GM23338 (cell line): Measurements from ENCODE around the gene JAZF1. TPM values are rescaled to one million over a fixed set of nuclear protein-coding genes. Genes with fewer than 3 reads are reported as not detected.

Experiments
- ATAC-seq: fragments of 200-7000 bp; cut with Tn5 transposase; 3 replicates; pipeline ENCODE4 v1.9.1; 2020
- DNase-seq: peaks from one replicate; pipeline ENCODE4 v3.0.0-alpha.2; 2015; ENCODE audit warnings: low spot score
- H2AFZ ChIP-seq: fragments of 200-600 bp; sonication (generic); 2 replicates; pipeline ENCODE4 v1.8.0; 2016; ENCODE audit warnings: antibody characterized with exemption, mild to moderate bottlenecking, moderate library complexity
- H3F3A ChIP-seq: fragments of 200-600 bp; sonication (generic); replicated peaks from 2 replicates; pipeline ENCODE4 v1.8.0; 2017; ENCODE audit warnings: antibody characterized with exemption, mixed run types, low read depth
- H3K27ac ChIP-seq: fragments of 200-600 bp; sonication (generic); 2 replicates; pipeline ENCODE4 v1.6.1; 2016; ENCODE audit warnings: low read depth
- H3K27me3 ChIP-seq: fragments of 200-600 bp; sonication (generic); 2 replicates; pipeline ENCODE4 v1.8.0; 2016; ENCODE audit warnings: mild to moderate bottlenecking, mixed run types, moderate library complexity; ENCODE audit not compliant: insufficient read depth
- H3K36me3 ChIP-seq: fragments of 200-600 bp; sonication (generic); 2 replicates; pipeline ENCODE4 v1.8.0; 2016; ENCODE audit warnings: mild to moderate bottlenecking; ENCODE audit not compliant: insufficient read depth
- H3K4me1 ChIP-seq: fragments of 200-600 bp; sonication (generic); 2 replicates; pipeline ENCODE4 v1.8.0; 2016; ENCODE audit warnings: mild to moderate bottlenecking, moderate library complexity; ENCODE audit not compliant: insufficient read depth
- H3K4me2 ChIP-seq: fragments of 200-600 bp; sonication (generic); 2 replicates; pipeline ENCODE4 v1.7.1; 2017; ENCODE audit warnings: mixed run types
- H3K4me3 ChIP-seq: fragments of 200-600 bp; sonication (generic); 2 replicates; pipeline ENCODE4 v1.6.1; 2016; ENCODE audit warnings: mixed run types
- H3K79me2 ChIP-seq: fragments of 200-600 bp; sonication (generic); replicated peaks from 2 replicates; pipeline ENCODE4 v1.8.0; 2017; ENCODE audit warnings: mild to moderate bottlenecking; ENCODE audit not compliant: insufficient read depth
- H3K9me2 ChIP-seq: fragments of 200-600 bp; sonication (generic); 2 replicates; pipeline ENCODE4 v1.8.0; 2017; ENCODE audit not compliant: insufficient read depth
- H4K20me1 ChIP-seq: fragments of 200-600 bp; sonication (generic); replicated peaks from 2 replicates; pipeline ENCODE4 v1.8.0; 2017; ENCODE audit warnings: mild to moderate bottlenecking; ENCODE audit not compliant: insufficient read depth
- H3K27ac Mint-ChIP-seq: 2 replicates; pipeline ENCODE4 v1.8.0; 2020; ENCODE audit warnings: inconsistent platforms, mild to moderate bottlenecking, moderate library complexity, mixed read lengths
- H3K27me3 Mint-ChIP-seq: 3 replicates; pipeline ENCODE4 v1.8.0; 2022; ENCODE audit warnings: low read depth, mild to moderate bottlenecking, moderate library complexity, mixed read lengths, inconsistent platforms; ENCODE audit not compliant: insufficient read depth, poor library complexity
- H3K36me3 Mint-ChIP-seq: 3 replicates; pipeline ENCODE4 v1.8.0; 2021; ENCODE audit warnings: low read depth, mild to moderate bottlenecking, inconsistent platforms, moderate library complexity, mixed read lengths
- H3K4me1 Mint-ChIP-seq: 3 replicates; pipeline ENCODE4 v1.8.0; 2020; ENCODE audit warnings: mild to moderate bottlenecking, inconsistent platforms, mixed read lengths
- H3K4me3 Mint-ChIP-seq: 3 replicates; pipeline ENCODE4 v1.8.0; 2021; ENCODE audit warnings: moderate library complexity, mild to moderate bottlenecking, inconsistent platforms, mixed read lengths
- H3K9me3 Mint-ChIP-seq: 3 replicates; pipeline ENCODE4 v1.8.0; 2020; ENCODE audit warnings: moderate library complexity, mild to moderate bottlenecking, inconsistent platforms, mixed read lengths
- CREB1 ChIP-seq: fragments of 250-450 bp; sonication (Bioruptor Pico); IDR thresholded peaks from 2 replicates; pipeline ENCODE4 v1.5.0; 2020; ENCODE audit warnings: low read depth, mild to moderate bottlenecking, moderate library complexity
- ETS1 ChIP-seq: IDR thresholded peaks from 2 replicates; pipeline ENCODE4 v1.6.1; 2016; ENCODE audit warnings: antibody characterized with exemption
- EZH2 ChIP-seq: fragments of 200-600 bp; sonication (generic); IDR thresholded peaks from one replicate; pipeline ENCODE4 v1.8.0; 2017; ENCODE audit warnings: antibody characterized with exemption, mild to moderate bottlenecking, low read depth; ENCODE audit not compliant: unreplicated experiment
- EZH2phosphoT487 ChIP-seq: fragments of 200-600 bp; sonication (generic); IDR thresholded peaks from one replicate; pipeline ENCODE4 v1.8.1; 2018; ENCODE audit warnings: antibody characterized with exemption; ENCODE audit not compliant: unreplicated experiment
- JUNB ChIP-seq: IDR thresholded peaks from one replicate; pipeline ENCODE4 v1.6.1; 2016; ENCODE audit warnings: antibody characterized with exemption; ENCODE audit not compliant: unreplicated experiment
- NANOG ChIP-seq: IDR thresholded peaks from 2 replicates; pipeline ENCODE4 v1.6.1; 2016; ENCODE audit warnings: antibody characterized with exemption, borderline replicate concordance
- POLR2AphosphoS5 ChIP-seq: IDR thresholded peaks from 2 replicates; pipeline ENCODE4 v1.6.1; 2016; ENCODE audit warnings: antibody characterized with exemption, low read depth
- REST ChIP-seq: IDR thresholded peaks from one replicate; pipeline ENCODE4 v1.6.1; 2018; ENCODE audit warnings: antibody characterized with exemption; ENCODE audit not compliant: unreplicated experiment
- STAT1 ChIP-seq: IDR thresholded peaks from one replicate; pipeline ENCODE4 v1.6.1; 2016; ENCODE audit warnings: antibody characterized with exemption; ENCODE audit not compliant: unreplicated experiment
- ZNF114 ChIP-seq: fragments of 250-450 bp; sonication (Bioruptor Pico); IDR thresholded peaks from 2 replicates; pipeline ENCODE4 v1.5.0; 2020; ENCODE audit warnings: mild to moderate bottlenecking, moderate library complexity
- ZNF331 ChIP-seq: fragments of 250-450 bp; sonication (Bioruptor Pico); IDR thresholded peaks from 2 replicates; pipeline ENCODE4 v1.5.0; 2020; ENCODE audit warnings: low read depth, mild to moderate bottlenecking, moderate library complexity
- polyA plus RNA-seq: library from polyadenylated mRNA; unstranded; fragments of >200 nt; fragmentation: Nextera tagmentation; extraction: Ambion mirVana; gene quantifications from 2 replicates; pipeline ENCODE4 v1.2.1, GENCODE V29; 2016
- total RNA-seq: library from RNA; depleted of rRNA; stranded (reverse); fragments of >200 nt; shearing (Covaris generic); gene quantifications from 2 replicates; pipeline ENCODE4 v1.2.3, GENCODE V29; 2014
- TF ChIP-seq, protein P1 (sequence below), 2 experiments: fragments of 200-600 bp in 1 of 2; sonication (generic) in 1 of 2; conservative IDR thresholded peaks; 2 replicates each; pipeline versions ENCODE4 v1.5.1 to v1.6.1; 2016 to 2017; ENCODE audit warnings: antibody characterized with exemption in 2 of 2, low read depth in 2 of 2, mild to moderate bottlenecking in 2 of 2, moderate library complexity in 1 of 2
- TF ChIP-seq, protein P2 (sequence below): fragments of 250-450 bp; sonication (Bioruptor Pico); IDR thresholded peaks from 2 replicates; pipeline ENCODE4 v1.5.0; 2020; ENCODE audit warnings: mild to moderate bottlenecking, moderate library complexity

The JAZF1 gene
- total and polyA plus RNA-seq, 2 experiments from 2014 or later = 12.2 to 22.2 TPM

- Mint-ChIP-seq H3K4me3 (no peak overlapping the region), H3K9me3 (no peaks in the 10 kb centered on the region; the same call in 2 of the 3 replicates), H3K27ac (no peak overlapping the region), H3K4me1 (peaks cover 17% of the 10 kb centered on the region), H3K36me3 (no peaks in the 10 kb centered on the region), H3K27me3 (no peaks in the 10 kb centered on the region)
- TF ChIP-seq EZH2phosphoT487 (no peak), NANOG (no peak), CREB1 (no peak), ZNF331 (CRISPR knock-in tag) (no peak), EZH2 (no peak), STAT1 (no peak), REST (no peak), POLR2AphosphoS5 (no peak), ETS1 (no peak), JUNB (no peak), ZNF114 (CRISPR knock-in tag) (no peak)
- TF ChIP-seq, protein P1, sequence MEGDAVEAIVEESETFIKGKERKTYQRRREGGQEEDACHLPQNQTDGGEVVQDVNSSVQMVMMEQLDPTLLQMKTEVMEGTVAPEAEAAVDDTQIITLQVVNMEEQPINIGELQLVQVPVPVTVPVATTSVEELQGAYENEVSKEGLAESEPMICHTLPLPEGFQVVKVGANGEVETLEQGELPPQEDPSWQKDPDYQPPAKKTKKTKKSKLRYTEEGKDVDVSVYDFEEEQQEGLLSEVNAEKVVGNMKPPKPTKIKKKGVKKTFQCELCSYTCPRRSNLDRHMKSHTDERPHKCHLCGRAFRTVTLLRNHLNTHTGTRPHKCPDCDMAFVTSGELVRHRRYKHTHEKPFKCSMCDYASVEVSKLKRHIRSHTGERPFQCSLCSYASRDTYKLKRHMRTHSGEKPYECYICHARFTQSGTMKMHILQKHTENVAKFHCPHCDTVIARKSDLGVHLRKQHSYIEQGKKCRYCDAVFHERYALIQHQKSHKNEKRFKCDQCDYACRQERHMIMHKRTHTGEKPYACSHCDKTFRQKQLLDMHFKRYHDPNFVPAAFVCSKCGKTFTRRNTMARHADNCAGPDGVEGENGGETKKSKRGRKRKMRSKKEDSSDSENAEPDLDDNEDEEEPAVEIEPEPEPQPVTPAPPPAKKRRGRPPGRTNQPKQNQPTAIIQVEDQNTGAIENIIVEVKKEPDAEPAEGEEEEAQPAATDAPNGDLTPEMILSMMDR (conservative IDR thresholded peaks at IDR 0.05; ENCODE audit: low read depth in 2 of 2) = no peak
- TF ChIP-seq, protein P2, sequence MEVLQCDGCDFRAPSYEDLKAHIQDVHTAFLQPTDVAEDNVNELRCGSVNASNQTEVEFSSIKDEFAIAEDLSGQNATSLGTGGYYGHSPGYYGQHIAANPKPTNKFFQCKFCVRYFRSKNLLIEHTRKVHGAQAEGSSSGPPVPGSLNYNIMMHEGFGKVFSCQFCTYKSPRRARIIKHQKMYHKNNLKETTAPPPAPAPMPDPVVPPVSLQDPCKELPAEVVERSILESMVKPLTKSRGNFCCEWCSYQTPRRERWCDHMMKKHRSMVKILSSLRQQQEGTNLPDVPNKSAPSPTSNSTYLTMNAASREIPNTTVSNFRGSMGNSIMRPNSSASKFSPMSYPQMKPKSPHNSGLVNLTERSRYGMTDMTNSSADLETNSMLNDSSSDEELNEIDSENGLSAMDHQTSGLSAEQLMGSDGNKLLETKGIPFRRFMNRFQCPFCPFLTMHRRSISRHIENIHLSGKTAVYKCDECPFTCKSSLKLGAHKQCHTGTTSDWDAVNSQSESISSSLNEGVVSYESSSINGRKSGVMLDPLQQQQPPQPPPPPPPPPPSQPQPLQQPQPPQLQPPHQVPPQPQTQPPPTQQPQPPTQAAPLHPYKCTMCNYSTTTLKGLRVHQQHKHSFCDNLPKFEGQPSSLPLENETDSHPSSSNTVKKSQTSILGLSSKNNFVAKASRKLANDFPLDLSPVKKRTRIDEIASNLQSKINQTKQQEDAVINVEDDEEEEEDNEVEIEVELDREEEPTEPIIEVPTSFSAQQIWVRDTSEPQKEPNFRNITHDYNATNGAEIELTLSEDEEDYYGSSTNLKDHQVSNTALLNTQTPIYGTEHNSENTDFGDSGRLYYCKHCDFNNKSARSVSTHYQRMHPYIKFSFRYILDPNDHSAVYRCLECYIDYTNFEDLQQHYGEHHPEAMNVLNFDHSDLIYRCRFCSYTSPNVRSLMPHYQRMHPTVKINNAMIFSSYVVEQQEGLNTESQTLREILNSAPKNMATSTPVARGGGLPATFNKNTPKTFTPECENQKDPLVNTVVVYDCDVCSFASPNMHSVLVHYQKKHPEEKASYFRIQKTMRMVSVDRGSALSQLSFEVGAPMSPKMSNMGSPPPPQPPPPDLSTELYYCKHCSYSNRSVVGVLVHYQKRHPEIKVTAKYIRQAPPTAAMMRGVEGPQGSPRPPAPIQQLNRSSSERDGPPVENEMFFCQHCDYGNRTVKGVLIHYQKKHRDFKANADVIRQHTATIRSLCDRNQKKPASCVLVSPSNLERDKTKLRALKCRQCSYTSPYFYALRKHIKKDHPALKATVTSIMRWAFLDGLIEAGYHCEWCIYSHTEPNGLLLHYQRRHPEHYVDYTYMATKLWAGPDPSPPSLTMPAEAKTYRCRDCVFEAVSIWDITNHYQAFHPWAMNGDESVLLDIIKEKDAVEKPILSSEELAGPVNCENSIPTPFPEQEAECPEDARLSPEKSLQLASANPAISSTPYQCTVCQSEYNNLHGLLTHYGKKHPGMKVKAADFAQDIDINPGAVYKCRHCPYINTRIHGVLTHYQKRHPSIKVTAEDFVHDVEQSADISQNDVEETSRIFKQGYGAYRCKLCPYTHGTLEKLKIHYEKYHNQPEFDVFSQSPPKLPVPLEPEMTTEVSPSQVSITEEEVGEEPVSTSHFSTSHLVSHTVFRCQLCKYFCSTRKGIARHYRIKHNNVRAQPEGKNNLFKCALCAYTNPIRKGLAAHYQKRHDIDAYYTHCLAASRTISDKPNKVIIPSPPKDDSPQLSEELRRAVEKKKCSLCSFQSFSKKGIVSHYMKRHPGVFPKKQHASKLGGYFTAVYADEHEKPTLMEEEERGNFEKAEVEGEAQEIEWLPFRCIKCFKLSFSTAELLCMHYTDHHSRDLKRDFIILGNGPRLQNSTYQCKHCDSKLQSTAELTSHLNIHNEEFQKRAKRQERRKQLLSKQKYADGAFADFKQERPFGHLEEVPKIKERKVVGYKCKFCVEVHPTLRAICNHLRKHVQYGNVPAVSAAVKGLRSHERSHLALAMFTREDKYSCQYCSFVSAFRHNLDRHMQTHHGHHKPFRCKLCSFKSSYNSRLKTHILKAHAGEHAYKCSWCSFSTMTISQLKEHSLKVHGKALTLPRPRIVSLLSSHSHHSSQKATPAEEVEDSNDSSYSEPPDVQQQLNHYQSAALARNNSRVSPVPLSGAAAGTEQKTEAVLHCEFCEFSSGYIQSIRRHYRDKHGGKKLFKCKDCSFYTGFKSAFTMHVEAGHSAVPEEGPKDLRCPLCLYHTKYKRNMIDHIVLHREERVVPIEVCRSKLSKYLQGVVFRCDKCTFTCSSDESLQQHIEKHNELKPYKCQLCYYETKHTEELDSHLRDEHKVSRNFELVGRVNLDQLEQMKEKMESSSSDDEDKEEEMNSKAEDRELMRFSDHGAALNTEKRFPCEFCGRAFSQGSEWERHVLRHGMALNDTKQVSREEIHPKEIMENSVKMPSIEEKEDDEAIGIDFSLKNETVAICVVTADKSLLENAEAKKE (CRISPR knock-in tag) = no peak
- Histone ChIP-seq H3K4me2 (no peak overlapping the region), H3K36me3 (no peaks in the 10 kb centered on the region), H3K27me3 (no peaks in the 10 kb centered on the region), H3K79me2 (no peaks in the 10 kb centered on the region), H3K9me2 (no peaks in the 10 kb centered on the region; the same call in 1 of the 2 replicates), H3F3A (no peaks in the 10 kb centered on the region), H3K27ac (no peak overlapping the region), H3K4me1 (peaks cover 17% of the 10 kb centered on the region; the same call in 1 of the 2 replicates), H3K4me3 (no peak overlapping the region), H2AFZ (no peak overlapping the region), H4K20me1 (no peaks in the 10 kb centered on the region)
- DNase-seq (no peak), ATAC-seq (no peak)
Measured at GRCh38 chr7:27899601-27900000, 281.0 kb downstream of the JAZF1 start.
